Measurements from ENCODE around the gene TOGARAM2.
"Not testable (repeated sequence)": the region's sequence is repeated elsewhere in the genome, so short reads cannot be mapped to it uniquely, and the experiment has no call there.

TOGARAM2 gene

GRCh38 chr2:29084554-29084953 lies 103.5 kb downstream of the TOGARAM2 start:
- no peaks in the 10 kb centered on the region for H3K4me1 ChIP-seq (ENCODE audit: insufficient read depth, low read length)
- H3K9ac ChIP-seq (ENCODE audit: low read depth, low read length), result no peak overlapping the region
- peaks cover 6% of the 10 kb centered on the region; the same call in 1 of the 2 replicates for H3K9me3 ChIP-seq (ENCODE audit: control insufficient read depth, insufficient read depth, low read length)
- H3K36me3 ChIP-seq (ENCODE audit: insufficient read depth, low read length), result no peaks in the 10 kb centered on the region

GRCh38 chr2:29090311-29090710 lies 109.2 kb downstream of the TOGARAM2 start:
- H3K9me3 ChIP-seq (ENCODE audit: control insufficient read depth, insufficient read depth, low read length); H3K36me3 ChIP-seq (ENCODE audit: insufficient read depth, low read length); H3K9ac ChIP-seq (ENCODE audit: low read depth, low read length); H3K4me1 ChIP-seq (ENCODE audit: insufficient read depth, low read length): not testable (repeated sequence)

GRCh38 chr2:29096969-29097368 lies 115.9 kb downstream of the TOGARAM2 start:
- H3K9me3 ChIP-seq (ENCODE audit: control insufficient read depth, insufficient read depth, low read length), result no peaks in the 10 kb centered on the region; the same call in 1 of the 2 replicates
- H3K9ac ChIP-seq (ENCODE audit: low read depth, low read length), result no peak overlapping the region
- no peaks in the 10 kb centered on the region for H3K4me1 ChIP-seq (ENCODE audit: insufficient read depth, low read length)
- peaks cover 3% of the 10 kb centered on the region; the same call in 1 of the 2 replicates for H3K36me3 ChIP-seq (ENCODE audit: insufficient read depth, low read length)

- Histone ChIP-seq H3K9ac (ENCODE audit: low read depth, low read length) (no peak overlapping the region), H3K9me3 (ENCODE audit: control insufficient read depth, insufficient read depth, low read length) (no peaks in the 10 kb centered on the region; the same call in 1 of the 2 replicates), H3K36me3 (ENCODE audit: insufficient read depth, low read length) (peaks cover 3% of the 10 kb centered on the region; the same call in 1 of the 2 replicates), H3K4me1 (ENCODE audit: insufficient read depth, low read length) (no peaks in the 10 kb centered on the region)
Observed at GRCh38 chr2:29097569-29097968, 116.5 kb downstream of the TOGARAM2 start.

GRCh38 chr2:29100564-29100963 lies 119.5 kb downstream of the TOGARAM2 start:
- no peak overlapping the region for H3K9ac ChIP-seq (ENCODE audit: low read depth, low read length)
- no peaks in the 10 kb centered on the region; the same call in 1 of the 2 replicates for H3K9me3 ChIP-seq (ENCODE audit: control insufficient read depth, insufficient read depth, low read length)
- H3K4me1 ChIP-seq (ENCODE audit: insufficient read depth, low read length), result no peaks in the 10 kb centered on the region
- peaks cover 3% of the 10 kb centered on the region; the same call in 1 of the 2 replicates for H3K36me3 ChIP-seq (ENCODE audit: insufficient read depth, low read length)

Measured in ES-I3 (cell line).